Mesendoderm (in vitro differentiated cells): Measurements from ENCODE around the gene PLA2G3.
A peak's percentile ranks its signal among the peaks of the same experiment; 100 is the strongest.

Source experiments
- DNase-seq: peaks from one replicate; pipeline ENCODE4 v3.0.0; 2013
- H2AK5ac ChIP-seq: 2 replicates; pipeline ENCODE4 v1.6.1; 2013; ENCODE audit warnings: low read length, inconsistent platforms
- H2BK120ac ChIP-seq: 2 replicates; pipeline ENCODE4 v1.6.1; 2013; ENCODE audit warnings: low read depth, mild to moderate bottlenecking, low read length, moderate library complexity, mixed read lengths
- H2BK15ac ChIP-seq: replicated peaks from 2 replicates; pipeline ENCODE4 v1.6.1; 2013; ENCODE audit warnings: low read depth, mild to moderate bottlenecking, moderate library complexity
- H2BK5ac ChIP-seq: 2 replicates; pipeline ENCODE4 v1.6.1; 2013; ENCODE audit warnings: low read length, inconsistent platforms
- H3K18ac ChIP-seq: 2 replicates; pipeline ENCODE4 v1.6.1; 2013; ENCODE audit warnings: mild to moderate bottlenecking, low read length, mixed read lengths
- H3K23ac ChIP-seq: one replicate; pipeline ENCODE4 v1.6.1; 2013; ENCODE audit warnings: low read length
- H3K27ac ChIP-seq: 2 replicates; pipeline ENCODE4 v1.5.1; 2013; ENCODE audit warnings: low read depth, mild to moderate bottlenecking, inconsistent platforms, low read length, moderate library complexity
- H3K27me3 ChIP-seq: 2 replicates; pipeline ENCODE4 v1.6.1; 2013; ENCODE audit warnings: low read length, control low read depth, mild to moderate bottlenecking, inconsistent platforms; ENCODE audit not compliant: insufficient read depth, poor library complexity
- H3K36me3 ChIP-seq: 2 replicates; pipeline ENCODE4 v1.6.1; 2013; ENCODE audit warnings: low read length, inconsistent platforms; ENCODE audit not compliant: control insufficient read depth, insufficient read depth
- H3K4ac ChIP-seq: one replicate; pipeline ENCODE4 v1.6.1; 2013; ENCODE audit warnings: low read depth, mild to moderate bottlenecking, low read length, moderate library complexity
- H3K4me1 ChIP-seq: 2 replicates; pipeline ENCODE4 v1.6.1; 2013; ENCODE audit warnings: low read depth, low read length, inconsistent platforms; ENCODE audit not compliant: control insufficient read depth
- H3K4me2 ChIP-seq: 2 replicates; pipeline ENCODE4 v1.6.1; 2013; ENCODE audit warnings: low read length
- H3K4me3 ChIP-seq: 2 replicates; pipeline ENCODE4 v1.5.1; 2013; ENCODE audit warnings: mild to moderate bottlenecking, low read length
- H3K56ac ChIP-seq: one replicate; pipeline ENCODE4 v1.6.1; 2013; ENCODE audit warnings: low read length
- H3K79me1 ChIP-seq: 2 replicates; pipeline ENCODE4 v1.6.1; 2013; ENCODE audit warnings: low read length, inconsistent platforms
- H3K79me2 ChIP-seq: 2 replicates; pipeline ENCODE4 v1.6.1; 2013; ENCODE audit warnings: mild to moderate bottlenecking, low read length; ENCODE audit not compliant: control insufficient read depth, insufficient read depth
- H3K9ac ChIP-seq: 2 replicates; pipeline ENCODE4 v1.6.1; 2013; ENCODE audit warnings: low read length, inconsistent platforms
- H4K5ac ChIP-seq: one replicate; pipeline ENCODE4 v1.6.1; 2013; ENCODE audit warnings: low read length
- H4K8ac ChIP-seq: one replicate; pipeline ENCODE4 v1.6.1; 2013; ENCODE audit warnings: low read depth, mild to moderate bottlenecking, control low read depth, low read length, moderate library complexity
- WGBS: extraction: QIAGEN DNeasy Blood & Tissue Kit; methylation state at CpG from one replicate; pipeline ENCODE4 v1.1.7; 2013; ENCODE audit warnings: low lambda C conversion rate, missing lambda C conversion rate; ENCODE audit not compliant: insufficient coverage; ENCODE audit errors: extremely low coverage; 5-methylcytosine and 5-hydroxymethylcytosine counted together

PLA2G3 gene

DNA sequence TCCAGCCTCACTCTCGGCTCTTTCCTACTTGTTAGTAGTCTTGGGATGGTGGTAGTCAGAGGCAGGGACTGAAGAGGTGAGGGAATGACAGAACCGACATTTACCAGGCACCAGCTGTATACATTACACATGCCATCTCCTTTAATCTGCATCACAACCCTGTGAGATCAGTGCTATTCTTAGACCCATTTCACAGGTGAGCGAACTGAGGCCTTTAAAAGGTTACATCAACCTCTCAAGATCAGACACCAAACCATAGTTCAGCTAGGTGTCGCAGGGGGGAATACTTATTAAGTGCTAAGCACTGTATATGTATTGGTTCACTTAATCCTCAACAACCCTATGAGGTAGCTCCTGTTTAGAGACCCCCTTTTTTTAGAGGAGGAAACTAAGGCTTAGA lies 5.6 kb downstream of the PLA2G3 start:
- H3K56ac ChIP-seq = no peak overlapping the region
- H2BK15ac ChIP-seq = no peak overlapping the region
- H2BK5ac ChIP-seq = no peak overlapping the region
- H2BK120ac ChIP-seq = no peak overlapping the region
- peaks cover 3% of the 10 kb centered on the region for H3K36me3 ChIP-seq
- H3K4me2 ChIP-seq = no peak overlapping the region
- H3K4ac ChIP-seq = no peak overlapping the region
- H4K8ac ChIP-seq = no peak overlapping the region
- no peak for DNase-seq
- H3K23ac ChIP-seq = no peak overlapping the region
- peaks cover 10% of the 10 kb centered on the region for H3K79me2 ChIP-seq
- no peak overlapping the region for H3K9ac ChIP-seq
- no peak overlapping the region for H3K18ac ChIP-seq
- H3K4me3 ChIP-seq = no peak overlapping the region
- no peak overlapping the region for H3K27ac ChIP-seq
- H3K4me1 ChIP-seq = no peaks in the 10 kb centered on the region
- WGBS = no CpG with 5 or more reads among the region's 4 CpGs
- peaks cover 7% of the 10 kb centered on the region for H3K79me1 ChIP-seq
- no peaks in the 10 kb centered on the region for H3K27me3 ChIP-seq
- H2AK5ac ChIP-seq = no peak overlapping the region
- H4K5ac ChIP-seq = no peak overlapping the region

GRCh38 chr22:31133911-31134310 lies 6.4 kb downstream of the PLA2G3 start:
- no peak overlapping the region for H4K8ac ChIP-seq
- H2AK5ac ChIP-seq = no peak overlapping the region
- WGBS = no CpG with 5 or more reads among the region's 19 CpGs
- peaks cover 3% of the 10 kb centered on the region for H3K36me3 ChIP-seq
- no peaks in the 10 kb centered on the region for H3K27me3 ChIP-seq
- no peak overlapping the region for H2BK15ac ChIP-seq
- no peak overlapping the region for H4K5ac ChIP-seq
- H3K18ac ChIP-seq = no peak overlapping the region
- H2BK120ac ChIP-seq = no peak overlapping the region
- DNase-seq = no peak
- no peak overlapping the region for H3K27ac ChIP-seq
- no peak overlapping the region for H3K56ac ChIP-seq
- H3K23ac ChIP-seq = no peak overlapping the region
- no peak overlapping the region for H3K9ac ChIP-seq
- H3K4ac ChIP-seq = no peak overlapping the region
- H3K4me3 ChIP-seq = no peak overlapping the region
- H2BK5ac ChIP-seq = no peak overlapping the region
- no peak overlapping the region for H3K4me2 ChIP-seq
- peaks cover 5% of the 10 kb centered on the region for H3K79me1 ChIP-seq
- H3K4me1 ChIP-seq = no peaks in the 10 kb centered on the region
- H3K79me2 ChIP-seq = peaks cover 4% of the 10 kb centered on the region

- Histone ChIP-seq H3K23ac (no peak overlapping the region), H2AK5ac (no peak overlapping the region), H3K4me1 (no peaks in the 10 kb centered on the region), H2BK15ac (no peak overlapping the region), H3K4me2 (no peak overlapping the region), H3K9ac (no peak overlapping the region), H3K56ac (no peak overlapping the region), H4K5ac (no peak overlapping the region), H3K79me1 (no peaks in the 10 kb centered on the region), H2BK120ac (no peak overlapping the region), H3K79me2 (no peaks in the 10 kb centered on the region), H2BK5ac (no peak overlapping the region), H3K27me3 (no peaks in the 10 kb centered on the region), H3K4me3 (no peak overlapping the region), H4K8ac (no peak overlapping the region), H3K4ac (no peak overlapping the region), H3K27ac (no peak overlapping the region), H3K36me3 (peaks cover 3% of the 10 kb centered on the region), H3K18ac (no peak overlapping the region)
- no CpG with 5 or more reads among the region's 2 CpGs for WGBS
- no peak for DNase-seq
Observed at GRCh38 chr22:31130873-31131272, 9.4 kb downstream of the PLA2G3 start.

GRCh38 chr22:31128156-31128555 lies 12.2 kb downstream of the PLA2G3 start:
- no peak overlapping the region for H2AK5ac ChIP-seq
- H2BK5ac ChIP-seq = no peak overlapping the region
- no peak overlapping the region for H3K4me3 ChIP-seq
- H3K56ac ChIP-seq = no peak overlapping the region
- H3K4ac ChIP-seq = no peak overlapping the region
- no peak overlapping the region for H2BK15ac ChIP-seq
- H3K79me1 ChIP-seq = no peaks in the 10 kb centered on the region
- H3K4me2 ChIP-seq = no peak overlapping the region
- H3K27ac ChIP-seq = no peak overlapping the region
- H3K4me1 ChIP-seq = no peaks in the 10 kb centered on the region
- no CpG with 5 or more reads among the region's 7 CpGs for WGBS
- H3K36me3 ChIP-seq = no peaks in the 10 kb centered on the region
- H4K8ac ChIP-seq = no peak overlapping the region
- H3K27me3 ChIP-seq = no peaks in the 10 kb centered on the region
- H3K18ac ChIP-seq = no peak overlapping the region
- H2BK120ac ChIP-seq = no peak overlapping the region
- H3K9ac ChIP-seq = no peak overlapping the region
- no peak for DNase-seq
- H3K23ac ChIP-seq = no peak overlapping the region
- no peaks in the 10 kb centered on the region for H3K79me2 ChIP-seq
- H4K5ac ChIP-seq = no peak overlapping the region

- Histone ChIP-seq H2AK5ac (no peak overlapping the region), H2BK5ac (no peak overlapping the region), H2BK15ac (no peak overlapping the region), H3K4me2 (peak overlapping the region; percentile 33), H3K18ac (no peak overlapping the region), H2BK120ac (no peak overlapping the region), H3K79me2 (no peaks in the 10 kb centered on the region), H3K27me3 (no peaks in the 10 kb centered on the region), H3K9ac (peak overlapping the region; percentile 21), H3K4me3 (no peak overlapping the region), H3K4ac (no peak overlapping the region), H3K4me1 (no peaks in the 10 kb centered on the region), H3K23ac (no peak overlapping the region), H3K27ac (no peak overlapping the region), H4K5ac (no peak overlapping the region), H3K79me1 (no peaks in the 10 kb centered on the region), H3K56ac (peak overlapping the region; percentile 75), H4K8ac (no peak overlapping the region), H3K36me3 (no peaks in the 10 kb centered on the region)
- DNase-seq = peak; percentile 83
- WGBS = no CpG with 5 or more reads among the region's 19 CpGs
Observed at GRCh38 chr22:31127181-31127772, 13.0 kb downstream of the PLA2G3 start.

DNA sequence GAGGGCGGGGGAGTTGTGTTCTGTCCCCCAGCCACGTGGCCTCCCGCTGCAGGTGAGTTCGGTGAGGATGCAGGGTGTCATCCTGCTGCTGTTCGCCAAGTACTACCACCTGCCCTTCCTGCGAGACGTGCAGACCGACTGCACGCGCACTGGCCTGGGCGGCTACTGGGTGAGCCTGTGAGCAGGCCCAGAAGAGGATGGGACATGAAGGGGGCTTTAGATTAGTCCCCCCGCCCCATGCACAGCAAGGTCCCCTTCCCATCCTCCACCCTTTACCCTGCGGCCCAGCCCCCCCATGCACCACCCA lies 13.5 kb downstream of the PLA2G3 start:
- H3K36me3 ChIP-seq = no peaks in the 10 kb centered on the region
- no peak overlapping the region for H2BK5ac ChIP-seq
- H4K5ac ChIP-seq = no peak overlapping the region
- H3K4me2 ChIP-seq = no peak overlapping the region
- no peak overlapping the region for H2AK5ac ChIP-seq
- no peaks in the 10 kb centered on the region for H3K79me1 ChIP-seq
- H3K4me3 ChIP-seq = no peak overlapping the region
- no peak for DNase-seq
- no peaks in the 10 kb centered on the region for H3K79me2 ChIP-seq
- no peak overlapping the region for H3K9ac ChIP-seq
- no peak overlapping the region for H3K4ac ChIP-seq
- H3K27ac ChIP-seq = no peak overlapping the region
- no CpG with 5 or more reads among the region's 13 CpGs for WGBS
- H3K4me1 ChIP-seq = no peaks in the 10 kb centered on the region
- no peaks in the 10 kb centered on the region for H3K27me3 ChIP-seq
- H3K18ac ChIP-seq = no peak overlapping the region
- no peak overlapping the region for H4K8ac ChIP-seq
- H2BK120ac ChIP-seq = no peak overlapping the region
- no peak overlapping the region for H3K23ac ChIP-seq
- no peak overlapping the region for H2BK15ac ChIP-seq
- H3K56ac ChIP-seq = peak overlapping the region; percentile 75
